ENCODE data around the gene SNX8.

The SNX8 gene

DNA sequence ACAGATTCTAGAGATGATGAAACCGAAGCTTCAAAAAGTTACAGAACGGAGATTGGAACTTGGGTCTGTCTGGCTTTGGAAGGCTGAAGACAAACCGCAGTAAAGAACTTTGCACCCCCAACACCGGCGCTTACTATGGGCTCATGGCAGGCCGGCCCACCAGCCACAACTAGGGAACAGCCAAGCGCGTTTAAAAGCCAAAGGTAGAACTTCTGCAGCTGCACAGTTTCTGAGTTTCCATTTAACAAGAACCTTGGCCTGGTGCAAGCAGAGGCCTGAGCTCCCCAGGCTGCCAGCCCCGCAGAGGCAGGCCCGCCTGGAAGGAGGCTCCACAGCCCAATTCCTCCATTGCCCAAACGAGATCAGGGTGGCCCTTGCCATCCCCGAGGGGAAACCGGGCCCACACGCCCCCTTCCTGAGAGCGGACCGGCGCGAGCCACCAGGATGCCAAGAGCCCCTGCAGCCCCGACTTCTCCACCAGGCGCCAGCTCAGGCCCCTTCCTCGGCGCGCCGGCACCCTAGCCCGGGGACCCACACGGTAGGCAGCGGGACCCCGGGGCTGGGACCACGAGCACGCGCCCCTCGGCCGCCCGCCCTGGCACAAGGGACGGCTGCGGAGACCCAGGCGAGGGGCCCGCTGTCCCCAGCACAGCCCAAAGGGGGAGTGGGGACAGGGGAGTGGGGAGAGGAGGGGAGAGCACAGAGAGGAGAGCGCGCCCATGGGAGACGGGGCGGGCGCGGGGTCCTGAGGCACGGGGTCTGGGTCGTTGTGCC, 82.1 kb downstream of the SNX8 start:
- in situ Hi-C loops (cut with HindIII; ENCODE audit: low sequenced_read_pairs), result no loop called here
- no peak for TF ChIP-seq CTCF (IDR thresholded peaks at IDR 0.05; ENCODE audit: low read depth, low read length)
- peak overlapping the region; percentile 78 for H3K4me3 ChIP-seq (ENCODE audit: low read depth, low read length)
- DNase-seq (ENCODE audit: low read depth, low spot score), result no peak

DNA sequence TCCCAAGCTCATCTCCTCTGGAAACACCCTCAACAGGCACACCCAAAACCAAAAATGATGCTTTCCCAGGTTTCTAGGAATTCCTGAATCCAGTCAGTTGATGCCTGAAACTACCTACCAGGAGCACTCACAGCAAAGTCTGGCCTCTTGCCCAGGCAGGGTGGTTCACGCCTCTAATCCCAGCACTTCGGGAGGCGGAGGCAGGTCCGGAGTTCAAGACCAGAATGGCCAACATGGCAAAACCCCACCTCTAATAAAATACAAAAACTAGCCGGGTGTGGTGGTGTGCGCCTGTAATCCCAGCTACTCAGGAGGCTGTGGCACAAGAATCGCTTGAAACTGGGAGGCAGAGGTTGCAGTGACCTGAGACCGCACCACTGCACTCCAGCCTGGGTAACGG, 83.4 kb downstream of the SNX8 start:
- no peak overlapping the region for H3K4me3 ChIP-seq (ENCODE audit: low read depth, low read length)
- in situ Hi-C loops (cut with HindIII; ENCODE audit: low sequenced_read_pairs), result no loop called here
- TF ChIP-seq CTCF (IDR thresholded peaks at IDR 0.05; ENCODE audit: low read depth, low read length), result no peak
- no peak for DNase-seq (ENCODE audit: low read depth, low spot score)

GRCh38 chr7:2230226-2230625, 84.0 kb downstream of the SNX8 start:
- DNase-seq (ENCODE audit: low read depth, low spot score), result no peak
- TF ChIP-seq CTCF (IDR thresholded peaks at IDR 0.05; ENCODE audit: low read depth, low read length), result no peak
- no peak overlapping the region for H3K4me3 ChIP-seq (ENCODE audit: low read depth, low read length)
- in situ Hi-C loops (cut with HindIII; ENCODE audit: low sequenced_read_pairs), result no loop called here

- no peak for TF ChIP-seq CTCF (IDR thresholded peaks at IDR 0.05; ENCODE audit: low read depth, low read length)
- in situ Hi-C loops (cut with HindIII; ENCODE audit: low sequenced_read_pairs), result no loop called here
- no peak overlapping the region for H3K4me3 ChIP-seq (ENCODE audit: low read depth, low read length)
- no peak for DNase-seq (ENCODE audit: low read depth, low spot score)
These were observed 84.8 kb downstream of the SNX8 start for GRCh38 chr7:2229467-2229866.

- no peak overlapping the region for H3K4me3 ChIP-seq (ENCODE audit: low read depth, low read length)
- DNase-seq (ENCODE audit: low read depth, low spot score), result no peak
- no peak for TF ChIP-seq CTCF (IDR thresholded peaks at IDR 0.05; ENCODE audit: low read depth, low read length)
- in situ Hi-C loops (cut with HindIII; ENCODE audit: low sequenced_read_pairs), result no loop called here
These were observed 85.3 kb downstream of the SNX8 start for GRCh38 chr7:2228921-2229320.

DNA sequence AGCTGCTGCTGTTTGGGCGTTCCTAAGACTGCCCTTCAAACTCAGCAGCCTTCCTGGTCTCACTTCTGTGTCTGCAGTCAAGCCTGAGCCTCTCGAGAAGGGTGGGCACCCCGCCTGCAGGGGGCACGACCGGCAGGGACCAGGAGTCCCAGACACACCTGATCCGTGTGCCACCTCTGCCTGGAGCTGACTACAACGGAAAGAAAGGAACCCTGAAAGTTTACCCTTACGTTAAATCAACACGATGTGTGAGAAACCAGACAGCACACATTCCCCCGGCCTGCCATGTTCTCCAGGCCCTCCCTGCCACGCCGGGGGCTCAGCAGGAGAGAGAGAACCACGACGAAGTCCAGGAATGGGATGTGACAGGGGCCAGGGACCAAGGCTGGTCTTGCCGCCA, 86.5 kb downstream of the SNX8 start:
- in situ Hi-C loops (cut with HindIII; ENCODE audit: low sequenced_read_pairs), result no loop called here
- H3K4me3 ChIP-seq (ENCODE audit: low read depth, low read length), result no peak overlapping the region
- no peak for TF ChIP-seq CTCF (IDR thresholded peaks at IDR 0.05; ENCODE audit: low read depth, low read length)
- no peak for DNase-seq (ENCODE audit: low read depth, low spot score)

Measured in astrocyte of the spinal cord (primary cell).